HTR-8/SVneo (cell line): ENCODE data around the gene PCBP3.
"Not testable (repeated sequence)": the region's sequence is repeated elsewhere in the genome, so short reads cannot be mapped to it uniquely, and the experiment has no call there.

ENCODE experiments used
- DNase-seq: peaks from one replicate; pipeline ENCODE4 v3.0.0; 2011; ENCODE audit warnings: low spot score, mixed read lengths; ENCODE audit not compliant: insufficient read length
- FAIRE-seq: peaks from 2 replicates; lab custom pipeline; 2011; peaks lifted over from hg19 to GRCh38; lab: Jason Lieb, UNC

PCBP3 gene

DNA sequence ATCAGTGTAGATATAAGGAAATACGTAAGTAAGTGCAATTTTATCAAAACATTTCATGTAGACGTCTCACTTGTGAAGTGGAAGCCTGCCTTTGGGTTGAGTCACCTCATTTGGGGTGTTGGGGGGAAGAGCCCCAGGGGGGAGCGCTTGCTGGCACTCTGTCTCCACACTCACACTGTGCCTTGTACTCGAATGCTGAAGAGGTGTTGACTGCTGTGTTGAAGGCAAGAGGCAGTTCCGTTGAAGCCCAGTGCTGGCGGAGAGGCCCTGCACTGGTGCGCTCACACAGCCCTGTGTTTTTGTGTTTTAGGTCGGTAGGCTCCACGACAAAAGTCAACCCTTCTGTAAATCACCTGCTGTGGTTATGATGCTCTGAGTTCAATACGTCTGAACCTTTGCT lies 206.1 kb downstream of the PCBP3 start:
- FAIRE-seq (no peak), DNase-seq (no peak)

DNA sequence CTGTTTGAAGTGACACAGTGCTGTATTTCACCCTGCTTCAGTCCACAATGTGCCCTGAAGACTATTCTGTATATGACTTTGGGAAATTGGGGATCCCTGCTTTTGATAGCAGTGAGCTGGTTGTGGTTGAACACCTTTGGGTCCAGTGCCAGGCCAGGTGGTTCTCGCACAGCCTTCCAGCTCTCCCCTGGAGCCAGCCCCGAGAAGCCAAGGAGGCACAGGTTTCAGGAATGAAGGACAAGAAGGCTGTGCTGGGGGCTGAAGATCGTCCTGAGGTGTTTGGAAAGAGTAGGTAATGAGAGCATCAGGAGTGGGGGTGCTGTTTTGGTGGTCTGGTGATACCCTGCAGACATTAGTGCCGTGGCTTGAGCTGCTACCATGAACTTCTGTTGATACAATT lies 206.7 kb downstream of the PCBP3 start:
- FAIRE-seq: no peak
- DNase-seq: no peak

DNA sequence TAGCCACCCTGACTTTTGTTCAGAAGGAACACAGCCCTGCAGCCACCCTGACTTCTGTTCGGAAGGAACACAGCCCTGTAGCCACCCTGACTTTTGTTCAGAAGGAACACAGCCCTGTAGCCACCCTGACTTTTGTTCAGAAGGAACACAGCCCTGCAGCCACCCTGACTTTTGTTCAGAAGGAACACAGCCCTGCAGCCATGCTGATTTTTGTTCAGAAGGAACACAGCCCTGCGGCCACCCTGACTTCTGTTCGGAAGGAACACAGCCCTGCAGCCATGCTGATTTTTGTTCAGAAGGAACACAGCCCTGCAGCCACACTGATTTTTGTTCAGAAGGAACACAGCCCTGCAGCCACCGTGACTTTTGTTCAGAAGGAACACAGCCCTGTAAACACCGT lies 208.9 kb downstream of the PCBP3 start:
- DNase-seq: not testable (repeated sequence)
- peak; percentile 75 for FAIRE-seq

DNA sequence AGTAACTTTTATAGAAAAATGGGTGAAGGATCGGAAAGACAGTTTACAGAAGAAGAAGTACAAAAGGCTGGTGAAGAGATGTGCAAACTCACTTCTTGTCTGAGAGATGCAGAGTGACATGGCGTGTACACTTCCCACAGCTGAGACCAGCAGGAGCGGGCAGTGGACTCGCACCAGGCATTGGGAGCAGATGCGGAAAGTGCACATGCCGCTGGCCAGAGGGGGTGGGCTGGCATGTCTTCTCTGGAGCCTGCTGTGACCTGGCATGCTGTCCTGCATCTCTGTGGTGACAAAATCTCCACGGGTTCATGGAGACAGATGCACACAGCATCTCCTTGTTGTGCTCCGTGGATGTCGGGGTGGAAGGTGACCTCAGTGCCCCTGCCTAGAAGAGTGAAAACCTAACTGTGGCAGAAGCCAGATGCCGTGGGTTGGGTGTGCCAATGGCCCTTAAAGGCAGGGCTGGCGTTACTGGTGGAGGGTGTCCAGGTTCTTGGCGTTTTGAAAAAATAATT lies 209.4 kb downstream of the PCBP3 start:
- DNase-seq (no peak), FAIRE-seq (no peak)

DNA sequence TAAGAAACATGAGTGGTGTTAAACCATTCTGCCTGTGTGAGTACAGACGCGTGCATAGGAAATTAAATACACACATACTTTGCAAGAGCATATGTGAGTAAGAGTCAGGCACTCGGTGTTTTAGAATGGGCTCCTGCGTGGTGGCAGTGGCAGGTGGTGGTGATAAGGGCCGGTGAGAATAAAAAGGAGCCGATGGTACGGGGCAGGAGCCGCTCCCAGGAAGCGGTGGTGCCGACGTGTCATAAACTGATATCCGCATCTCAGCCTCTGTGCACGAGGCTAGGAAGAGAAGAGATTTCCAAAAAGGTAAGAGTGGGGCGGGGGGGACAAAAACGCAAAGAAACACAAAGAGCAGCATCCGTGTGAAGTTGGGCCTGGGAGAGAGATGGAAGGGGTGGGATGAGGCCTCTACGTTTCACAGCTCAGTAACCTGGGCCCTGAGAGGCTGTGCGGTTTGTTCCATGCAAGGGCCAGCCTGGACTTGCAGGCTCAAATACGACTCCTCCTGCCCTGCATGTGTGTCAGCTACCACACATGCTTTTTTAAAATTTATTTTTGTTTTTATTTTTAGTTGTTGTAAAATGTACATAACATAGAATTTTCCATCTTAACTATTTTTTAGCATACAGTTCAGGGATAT lies 210.3 kb downstream of the PCBP3 start:
- DNase-seq (no peak), FAIRE-seq (no peak)

DNA sequence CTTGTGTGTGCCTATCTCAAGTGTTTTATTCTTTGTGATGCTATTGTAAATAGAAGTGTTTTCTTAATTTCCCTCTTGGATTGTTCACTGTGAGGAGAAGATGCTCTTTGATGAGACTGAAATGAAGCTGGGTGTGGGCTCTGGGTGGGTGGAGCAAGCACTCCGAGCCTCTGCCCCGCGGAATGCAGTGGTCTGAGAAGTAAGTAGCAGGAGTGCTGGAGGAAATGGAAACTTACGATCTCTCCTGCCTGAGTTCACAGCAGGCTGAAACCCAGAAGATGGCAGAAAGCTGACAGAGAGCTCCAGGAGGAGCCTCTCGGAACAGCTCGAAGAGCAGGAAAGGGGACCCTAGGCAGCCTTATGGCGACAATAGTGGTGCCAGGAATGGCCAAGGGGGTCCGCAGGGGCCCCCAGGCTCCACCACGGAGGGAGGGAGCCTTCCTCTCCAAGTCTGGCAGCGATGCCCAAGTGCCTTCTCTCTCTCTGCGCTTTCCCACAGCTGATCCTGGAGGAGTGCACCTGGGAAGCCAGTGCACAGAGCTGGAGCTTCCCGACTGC lies 211.2 kb downstream of the PCBP3 start:
- DNase-seq (no peak), FAIRE-seq (no peak)

DNA sequence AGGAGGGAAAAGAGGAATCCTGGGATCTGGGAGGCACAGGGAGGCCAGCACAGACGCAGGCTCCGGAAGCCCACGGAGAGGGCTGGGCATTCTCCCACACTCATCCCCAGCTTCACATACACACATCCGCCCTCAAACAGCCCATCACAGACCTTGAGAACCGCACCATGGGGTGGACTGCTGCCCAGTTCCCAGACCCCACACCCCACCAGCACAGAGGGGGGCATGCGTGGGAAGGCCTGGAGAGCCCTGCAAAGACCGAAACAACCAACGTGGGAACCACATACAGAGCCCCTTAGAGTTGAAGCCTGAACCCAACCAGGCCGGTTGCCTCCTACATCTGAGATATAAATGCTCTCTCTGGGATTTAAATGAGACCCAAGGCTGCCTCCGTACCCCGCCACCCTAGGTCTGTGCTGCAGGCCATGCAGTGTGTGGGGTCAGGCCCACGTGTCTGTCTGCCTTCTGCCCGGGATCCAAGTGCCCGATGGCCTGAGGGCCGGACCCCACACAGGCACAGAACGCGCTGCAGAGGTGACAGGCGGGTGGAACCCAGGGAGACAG lies 211.8 kb downstream of the PCBP3 start:
- no peak for FAIRE-seq
- DNase-seq: no peak

DNA sequence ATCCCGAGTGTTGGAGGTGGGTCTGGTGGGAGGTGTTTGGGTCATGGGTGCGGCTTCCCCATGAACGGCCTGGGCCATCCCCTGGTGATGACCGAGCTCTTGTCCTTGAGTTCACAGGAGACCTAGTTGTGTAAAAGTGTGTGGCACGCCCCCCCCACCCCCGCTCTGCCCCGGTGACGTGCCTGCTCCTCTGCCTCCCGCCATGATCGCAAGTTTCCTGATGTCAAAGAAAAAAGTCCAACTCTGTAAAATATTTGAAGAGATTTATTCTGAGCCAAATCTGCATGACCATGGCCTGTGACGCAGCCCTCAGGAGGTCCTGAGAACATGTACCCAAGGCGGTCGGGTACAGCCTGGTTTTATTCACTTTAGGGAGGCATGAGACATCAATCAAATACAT lies 212.9 kb downstream of the PCBP3 start:
- DNase-seq: no peak
- no peak for FAIRE-seq

DNA sequence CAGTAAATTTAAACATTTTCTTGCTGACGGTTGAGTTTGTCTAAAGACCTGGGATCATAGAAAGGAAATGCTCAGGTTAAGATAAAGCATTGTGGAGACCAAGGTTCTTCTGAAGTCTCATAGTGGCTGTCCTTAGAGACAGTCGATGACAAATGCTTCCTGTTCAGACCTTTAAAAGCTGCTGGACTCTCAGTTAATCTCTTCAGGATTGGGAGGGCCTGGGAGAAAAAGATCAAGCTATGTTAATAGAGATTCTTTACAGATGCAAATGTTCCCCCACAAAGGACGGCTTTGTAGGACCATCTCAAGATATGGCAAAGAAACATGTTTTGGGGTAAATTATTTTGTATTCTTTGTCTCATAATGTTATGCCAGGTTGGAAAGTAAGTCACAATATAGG lies 213.4 kb downstream of the PCBP3 start:
- no peak for DNase-seq
- FAIRE-seq: no peak

DNA sequence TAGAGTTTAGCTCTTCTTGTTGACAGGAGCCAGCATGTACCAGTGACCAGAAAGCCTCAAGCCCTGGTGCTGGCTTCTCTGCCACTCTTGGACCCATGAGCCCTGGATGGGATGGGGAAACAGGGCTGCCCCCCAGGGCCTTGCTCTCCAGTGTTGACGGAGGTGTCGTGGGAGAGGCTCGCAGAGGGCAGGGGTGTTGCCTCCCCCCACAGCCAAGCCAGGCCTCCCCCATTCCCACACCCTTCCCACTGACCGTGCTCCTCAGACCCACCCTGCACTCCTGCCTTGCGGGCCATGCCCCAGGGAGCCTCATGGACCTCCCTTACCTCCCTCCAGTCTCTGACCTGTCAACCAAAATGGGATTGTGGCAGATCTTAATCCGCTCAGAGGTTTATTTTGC lies 214.2 kb downstream of the PCBP3 start:
- no peak for FAIRE-seq
- DNase-seq: no peak

DNA sequence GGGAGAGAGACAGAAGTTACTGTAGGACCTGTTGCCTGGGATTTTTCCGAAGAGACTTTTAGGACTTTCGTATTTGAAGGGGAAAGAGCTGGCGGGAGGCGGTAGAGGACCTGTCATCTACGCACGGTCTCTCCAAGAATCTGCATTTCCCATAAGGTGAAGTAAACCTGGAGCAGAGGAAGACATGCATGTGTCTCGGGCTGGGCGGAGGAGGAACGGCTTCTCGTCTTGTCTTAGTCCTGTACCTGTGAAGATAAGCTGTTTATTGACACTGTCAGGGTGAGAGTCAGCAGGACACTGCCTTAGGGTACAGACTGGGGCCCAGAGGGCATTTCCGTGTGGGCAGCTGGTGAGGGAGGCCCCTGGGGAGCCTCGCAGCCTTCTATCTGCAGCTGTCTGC lies 214.7 kb downstream of the PCBP3 start:
- FAIRE-seq (no peak), DNase-seq (no peak)

DNA sequence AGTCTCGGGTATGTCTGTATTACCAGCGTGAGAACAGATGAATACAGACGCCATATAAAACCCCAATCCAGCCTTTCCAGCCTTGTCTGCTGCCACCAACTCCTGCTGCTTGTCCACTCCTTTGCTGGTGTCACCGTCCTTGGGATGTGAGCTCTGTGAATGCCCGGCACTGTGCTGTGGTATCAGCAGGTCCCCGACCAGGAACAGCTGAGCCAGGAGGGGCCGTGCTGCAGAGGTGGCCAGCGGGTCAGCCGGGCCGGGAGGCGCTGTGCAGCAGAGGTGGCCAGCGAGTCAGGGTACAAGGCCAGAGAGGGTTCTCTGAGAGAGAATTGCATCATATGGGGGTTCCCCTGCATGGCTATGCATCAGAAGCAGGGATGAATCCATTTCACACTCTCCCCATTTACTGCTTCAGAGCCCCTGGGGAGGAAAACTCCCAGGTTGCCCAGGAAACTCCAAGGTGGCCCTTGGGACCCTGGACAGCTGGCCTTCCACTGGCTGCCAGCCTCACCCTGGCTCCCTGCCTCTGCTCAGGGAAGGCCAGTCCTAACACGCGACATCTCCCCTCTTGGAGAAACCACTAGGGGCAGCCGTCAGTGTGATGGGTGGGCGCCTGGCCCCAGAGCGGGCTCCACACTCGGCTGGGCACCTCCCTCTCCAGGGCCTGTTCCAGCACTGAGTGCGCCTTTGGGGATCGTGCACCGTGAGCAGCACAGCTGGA lies 215.7 kb downstream of the PCBP3 start:
- DNase-seq: no peak
- FAIRE-seq: no peak

DNA sequence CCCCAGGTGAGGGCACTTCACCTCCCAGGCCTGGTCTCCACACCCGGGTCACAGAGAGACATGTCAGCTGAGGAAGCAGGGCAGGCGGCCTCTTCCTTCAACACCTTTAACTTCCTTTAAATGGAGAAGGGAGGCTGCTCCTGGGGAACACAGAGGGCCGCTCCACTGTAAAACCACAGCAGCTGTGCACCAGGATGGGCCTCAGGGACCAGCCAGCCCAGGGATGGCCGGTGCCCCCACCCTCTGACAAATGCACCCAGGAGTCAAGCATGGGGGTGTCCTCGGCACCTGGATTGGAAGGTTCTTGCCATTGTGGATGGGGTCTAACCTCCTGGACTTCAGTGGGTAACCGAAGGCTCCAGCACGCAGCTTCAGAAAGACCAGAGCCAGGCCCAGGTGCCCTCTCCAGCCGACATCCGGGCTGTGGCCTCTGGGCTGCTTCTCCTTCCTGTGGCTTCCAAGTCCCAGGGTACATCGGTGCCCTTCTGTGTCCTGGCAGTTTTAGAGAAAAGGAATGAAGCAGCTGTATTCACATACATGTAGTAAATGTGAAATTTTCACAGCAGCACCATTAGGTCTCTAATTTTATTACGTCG lies 216.3 kb downstream of the PCBP3 start:
- FAIRE-seq: no peak
- DNase-seq: no peak

DNA sequence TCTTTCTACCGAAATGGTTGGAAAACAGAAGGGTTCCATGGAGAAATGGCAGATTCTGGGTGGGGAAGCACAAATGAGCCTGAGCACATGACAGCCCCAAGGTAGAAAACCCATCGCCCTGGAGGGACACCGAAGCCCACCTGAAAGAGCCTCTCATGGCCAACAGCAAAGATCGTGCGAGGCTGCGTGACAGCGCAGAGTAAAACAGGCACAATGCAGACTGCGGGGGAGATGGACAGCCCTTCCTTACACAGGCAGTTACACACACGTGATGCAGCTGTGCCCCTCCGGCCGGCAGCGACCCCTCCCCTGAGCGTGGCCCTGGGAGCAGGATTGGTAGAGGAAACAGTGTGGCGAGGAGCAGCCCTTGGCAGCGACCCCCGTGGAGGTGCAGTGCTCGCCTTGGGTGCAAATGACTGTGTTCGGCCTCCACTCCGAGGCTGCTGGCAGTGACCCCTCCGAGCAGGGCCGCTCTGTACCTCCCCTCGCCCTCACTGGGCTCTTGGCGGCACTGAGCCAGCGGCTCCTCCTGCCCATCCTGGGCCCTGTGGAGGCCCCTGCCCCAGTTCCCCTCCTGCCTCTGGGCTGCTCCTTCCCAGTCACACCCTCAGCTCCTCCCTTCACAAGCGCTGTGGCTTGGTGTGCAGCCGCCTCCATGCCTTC lies 217.1 kb downstream of the PCBP3 start:
- DNase-seq (no peak), FAIRE-seq (peak; percentile 54)

DNA sequence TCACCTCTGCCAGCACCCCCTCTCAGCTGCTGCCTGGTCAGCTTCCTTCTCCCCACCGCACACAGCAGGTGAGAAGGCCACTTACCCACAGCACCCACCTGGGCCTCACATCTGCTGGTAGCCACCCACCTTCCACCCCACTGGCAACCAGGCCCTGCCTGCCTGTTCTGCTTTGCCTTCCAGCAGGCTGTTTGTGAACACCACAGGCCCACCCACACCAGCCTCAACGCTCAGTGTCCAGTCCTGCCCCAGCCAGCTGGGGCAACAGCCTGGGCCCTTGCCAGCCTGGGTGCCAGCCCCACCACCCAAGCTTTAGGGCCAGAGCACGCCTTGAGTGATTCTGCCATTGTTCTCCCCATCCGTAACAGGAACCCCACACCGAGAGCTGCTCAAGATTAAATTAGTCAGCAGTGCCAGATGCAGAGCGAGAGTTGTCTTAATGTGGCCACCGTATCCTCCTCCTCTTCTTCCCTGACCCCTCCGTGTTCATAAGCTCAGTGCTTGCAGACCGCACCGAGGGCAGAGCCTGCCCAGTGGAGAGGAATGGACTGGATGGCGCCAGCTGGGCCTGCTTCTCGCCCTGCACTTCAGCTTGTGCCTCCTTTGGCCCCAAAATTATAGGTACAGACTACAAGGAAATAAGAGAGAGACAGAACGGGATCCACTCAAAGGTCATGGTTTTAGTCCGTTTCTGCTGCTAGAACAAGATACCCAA lies 217.8 kb downstream of the PCBP3 start:
- DNase-seq (no peak), FAIRE-seq (no peak)

DNA sequence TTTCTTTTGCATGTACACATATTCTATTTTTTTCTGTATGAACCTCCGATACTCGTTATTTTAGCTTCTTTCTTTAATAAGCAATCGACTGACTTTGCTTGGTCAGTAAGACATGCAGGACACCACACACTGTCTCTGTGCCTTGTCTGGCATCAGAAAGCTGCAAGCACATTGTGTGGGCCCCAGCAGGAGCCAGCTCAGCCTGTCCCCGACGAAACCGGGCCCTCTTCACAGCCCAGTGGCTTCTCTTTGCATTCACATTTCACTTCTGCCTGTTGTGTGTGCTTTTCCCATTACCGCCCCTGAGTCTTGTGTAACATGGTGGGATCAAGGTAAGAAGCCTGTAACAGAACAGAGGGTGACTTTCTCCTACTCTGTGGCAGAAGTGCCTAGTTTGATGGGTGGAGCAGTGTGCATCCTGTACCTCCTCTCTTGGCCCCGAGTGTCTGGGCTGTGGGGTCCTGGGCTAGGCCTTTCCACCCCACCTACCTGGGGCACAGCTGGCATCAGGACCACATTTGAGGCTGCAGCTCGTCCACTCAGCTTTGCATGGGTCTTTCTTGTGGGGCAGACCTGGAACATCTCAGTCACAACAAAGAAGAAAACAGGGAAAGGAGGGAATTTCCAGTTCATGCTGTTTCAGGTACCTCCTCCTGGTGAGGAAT lies 219.2 kb downstream of the PCBP3 start:
- DNase-seq (no peak), FAIRE-seq (peak; percentile 4)

DNA sequence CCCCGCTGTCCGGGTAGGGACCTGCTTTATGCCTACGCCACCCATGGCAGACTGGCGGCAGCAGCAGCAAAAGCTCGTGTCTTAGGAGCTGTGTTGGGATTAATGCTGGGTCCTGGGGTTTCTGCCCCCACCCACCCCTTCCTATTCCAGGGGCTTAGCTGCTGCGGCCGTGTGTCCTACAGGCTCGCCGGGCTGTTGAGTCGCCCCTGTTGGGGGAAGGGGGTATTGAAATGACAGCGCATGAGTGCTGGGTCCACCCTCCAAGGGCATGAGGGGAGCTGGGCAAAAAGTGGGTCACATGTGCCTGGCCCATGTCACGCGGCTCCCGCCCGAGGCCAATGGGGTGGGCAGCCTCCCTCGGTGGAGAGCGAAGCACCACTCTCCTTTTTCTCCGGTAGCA lies 219.7 kb downstream of the PCBP3 start:
- FAIRE-seq (no peak), DNase-seq (no peak)

DNA sequence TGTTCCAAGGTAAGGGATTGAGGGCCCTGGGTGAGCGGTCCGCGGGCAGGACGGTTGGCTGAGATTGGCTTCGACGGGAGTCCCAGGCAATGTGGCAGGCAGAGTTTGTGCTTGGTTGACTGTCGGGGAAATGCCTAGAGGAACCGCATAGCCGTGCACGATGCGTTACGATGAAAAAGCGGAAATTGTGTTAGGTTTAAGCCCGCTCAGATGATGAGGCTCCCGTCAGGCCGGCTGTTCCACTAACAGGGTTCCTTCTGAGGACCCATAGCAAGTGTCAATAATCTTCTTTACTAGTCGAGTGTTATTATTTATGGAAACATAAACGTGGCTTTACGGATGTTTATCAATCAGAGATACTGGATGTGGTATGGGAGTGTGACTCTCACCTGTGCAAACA lies 220.2 kb downstream of the PCBP3 start:
- no peak for FAIRE-seq
- DNase-seq: no peak

DNA sequence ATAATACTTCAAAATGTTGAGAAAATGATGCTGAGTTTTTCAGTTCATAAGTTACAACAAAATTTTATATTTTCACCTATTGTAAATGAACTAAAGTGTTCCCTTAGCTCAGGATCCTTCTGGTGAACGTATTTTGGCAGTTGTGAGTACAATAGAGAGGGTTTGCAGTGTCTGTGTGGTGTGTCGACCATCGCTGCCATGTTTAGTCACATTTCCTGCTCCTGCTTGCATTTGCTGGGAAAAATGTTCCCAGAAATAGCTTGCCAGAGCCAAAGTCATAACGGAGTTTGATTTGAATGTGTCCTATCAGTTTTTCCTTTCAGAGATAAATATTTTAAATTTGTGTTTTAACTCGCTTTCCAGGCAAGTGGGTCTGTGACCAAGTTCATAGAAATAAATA lies 220.9 kb downstream of the PCBP3 start:
- DNase-seq: no peak

More for the DNA sequence above, 220.9 kb downstream of the PCBP3 start:
- peak; percentile 9 for FAIRE-seq
